Spleen (tissue), 11 donors: ENCODE results near the gene KCTD21. TPM values are rescaled to one million over a fixed set of nuclear protein-coding genes. Genes with fewer than 3 reads are reported as not detected.

Experiments used
- DNase-seq: peaks from one replicate; pipeline ENCODE4 v3.0.0-alpha.2; 2020
- H3K27ac ChIP-seq, 8 donors: fragments of 200-600 bp; sonication (generic) in 7 of 8; 1 replicate in 4 of 8; 2 replicates in 4 of 8; pipeline versions ENCODE4 v1.5.0 to v1.8.0; 2016 to 2021; ENCODE audit warnings: inconsistent platforms in 4 of 8, mild to moderate bottlenecking in 4 of 8, moderate library complexity in 1 of 8
- H3K27me3 ChIP-seq, 7 donors: fragments of 200-600 bp; sonication (generic) in 6 of 7; replicated peaks in 1 of 7; 1 replicate in 4 of 7; 2 replicates in 3 of 7; pipeline versions ENCODE4 v1.5.0 to v1.8.0; 2016 to 2021; ENCODE audit warnings: inconsistent platforms in 3 of 7, mild to moderate bottlenecking in 1 of 7
- H3K36me3 ChIP-seq, 6 donors: fragments of 200-600 bp; sonication (generic) in 5 of 6; 1 replicate in 4 of 6; 2 replicates in 2 of 6; pipeline versions ENCODE4 v1.5.0 to v1.8.0; 2016 to 2021; ENCODE audit warnings: inconsistent platforms in 2 of 6
- H3K4me1 ChIP-seq, 6 donors: fragments of 200-600 bp; sonication (generic) in 5 of 6; 1 replicate in 3 of 6; 2 replicates in 3 of 6; pipeline versions ENCODE4 v1.5.0 to v1.8.0; 2016 to 2021; ENCODE audit warnings: inconsistent platforms in 3 of 6
- H3K4me3 ChIP-seq, 8 donors: fragments of 200-600 bp; sonication (generic) in 7 of 8; 1 replicate in 4 of 8; 2 replicates in 4 of 8; pipeline versions ENCODE4 v1.5.0 to v1.8.0; 2016 to 2021; ENCODE audit warnings: inconsistent platforms in 4 of 8, mild to moderate bottlenecking in 4 of 8, moderate library complexity in 2 of 8
- H3K9me3 ChIP-seq, 8 donors: fragments of 200-600 bp; sonication (generic) in 7 of 8; 1 replicate in 4 of 8; 2 replicates in 4 of 8; pipeline versions ENCODE4 v1.5.0 to v1.8.0; 2016 to 2021; ENCODE audit warnings: inconsistent platforms in 4 of 8
- CTCF ChIP-seq, 11 experiments: fragments of 200-600 bp in 7 of 11; fragments of 450-650 bp in 4 of 11; sonication (generic) in 4 of 11; IDR thresholded peaks in 8 of 11; conservative IDR thresholded peaks in 3 of 11; 1 replicate in 7 of 11; 2 replicates in 4 of 11; pipeline versions ENCODE4 v1.4.0 to v1.8.0; 2016 to 2021; ENCODE audit warnings: antibody characterized with exemption in 11 of 11, inconsistent platforms in 4 of 11, mild to moderate bottlenecking in 1 of 11
- POLR2A ChIP-seq, 3 donors: fragments of 450-650 bp; IDR thresholded peaks; one replicate each; pipeline ENCODE4 v1.5.1; 2017; ENCODE audit warnings: antibody characterized with exemption in 3 of 3, mild to moderate bottlenecking in 1 of 3
- POLR2AphosphoS5 ChIP-seq, 3 donors: sonication (generic); formaldehyde crosslinking; IDR thresholded peaks; one replicate each; pipeline ENCODE4 v1.5.1; 2017; ENCODE audit warnings: antibody characterized with exemption in 3 of 3
- WGBS, 5 donors: extraction: QIAGEN DNeasy Blood & Tissue Kit in 3 of 5; methylation state at CpG; one replicate each; pipeline versions ENCODE4 v1.1.5 to v1.1.7; 2013 to 2018; 5-methylcytosine and 5-hydroxymethylcytosine counted together
- intact Hi-C: fragments of 100-400 bp; cut with DNase I; formaldehyde crosslinking; loops from one replicate; pipeline ENCODE4 v1.15.0; 2023; ENCODE audit warnings: low total_unique reads
- polyA plus RNA-seq, 3 donors: library from polyadenylated mRNA; stranded (reverse); fragments of 200-250 nt; gene quantifications; one replicate each; pipeline ENCODE4 v1.2.1, GENCODE V29; 2013
- total RNA-seq, 7 donors: library from RNA; depleted of rRNA in 3 of 7; stranded (reverse); fragments of >200 nt in 3 of 7; fragmentation: NEBNext Ultra II Directional in 4 of 7; extraction: Animal tissue kit (Norgen Biotek cat#: 25700) in 4 of 7; gene quantifications; one replicate each; pipeline versions ENCODE4 v1.1.0 to v1.2.1, GENCODE V29; 2016 to 2021
- donor health status: healthy with polysubstance abuse.
- donor health status: DM: no; HTN: no; CAD: no; lungs with moderate emphysema.
- donor health status: DM: no; HTN: no; CAD: no.
- donor health status: Bipolar disorder and iron deficiency.
- donor health status: healthy.
- donor health status: DM: no; HTN: no; CAD: no.
- donor health status: DM: yes; HTN: yes; CAD: no.

The KCTD21 gene
- total and polyA plus RNA-seq, 10 donors, result 1.2 to 13.6 (median 6.4) TPM

GRCh38 chr11:78212586-78213371 is 24.4 kb upstream of the KCTD21 start:
- Histone ChIP-seq H3K36me3 (peaks cover 0 to 86% (median 27%) of the 10 kb centered on the region in 6 donors), H3K4me1 (no peaks in the 10 kb centered on the region), H3K9me3 (no peaks in the 10 kb centered on the region), H3K27ac (no peak overlapping the region), H3K27me3 (no peaks in the 10 kb centered on the region), H3K4me3 (no peak overlapping the region)
- TF ChIP-seq CTCF (IDR thresholded peaks at IDR 0.05 in 8 of 11, conservative IDR thresholded peaks at IDR 0.05 in 3 of 11) (no peak), POLR2AphosphoS5 (IDR thresholded peaks at IDR 0.05) (peak in 1 of 3 donors; percentile 58)
- WGBS, 5 donors, result 84 to 91% (median 90%) methylated on average over 10 to 11 of the region's 11 CpGs
- DNase-seq, result no peak
- intact Hi-C loops, result no loop called here

- Histone ChIP-seq H3K36me3 (peaks cover 0 to 86% (median 27%) of the 10 kb centered on the region in 6 donors), H3K4me3 (no peak overlapping the region), H3K4me1 (no peaks in the 10 kb centered on the region), H3K9me3 (no peaks in the 10 kb centered on the region), H3K27me3 (no peaks in the 10 kb centered on the region), H3K27ac (no peak overlapping the region)
- WGBS, 5 donors, result 93 to 95% (median 94%) methylated on average over 5 of the region's 5 CpGs
- no peak for DNase-seq
- no peak for TF ChIP-seq CTCF (IDR thresholded peaks at IDR 0.05 in 8 of 11, conservative IDR thresholded peaks at IDR 0.05 in 3 of 11)
- TF ChIP-seq POLR2AphosphoS5 (IDR thresholded peaks at IDR 0.05), result no peak
- intact Hi-C loops, result no loop called here
These were observed 23.1 kb upstream of the KCTD21 start for GRCh38 chr11:78211565-78211964.

GRCh38 chr11:78210000-78210608 is 21.7 kb upstream of the KCTD21 start:
- peaks cover 0 to 86% (median 21%) of the 10 kb centered on the region in 6 donors for H3K36me3 ChIP-seq
- TF ChIP-seq POLR2AphosphoS5 (IDR thresholded peaks at IDR 0.05) (peak; percentile 50 to 74 (median 51)), CTCF (IDR thresholded peaks at IDR 0.05 in 8 of 11, conservative IDR thresholded peaks at IDR 0.05 in 3 of 11) (no peak)
- no peak overlapping the region for H3K27ac ChIP-seq
- peak; percentile 74 for DNase-seq
- H3K9me3 ChIP-seq, result no peaks in the 10 kb centered on the region
- H3K27me3 ChIP-seq, result no peaks in the 10 kb centered on the region
- H3K4me3 ChIP-seq, result no peak overlapping the region
- intact Hi-C loops, result no loop called here
- no peaks in the 10 kb centered on the region for H3K4me1 ChIP-seq
- 88 to 91% (median 89%) methylated on average over 16 to 31 of the region's 31 CpGs for WGBS, 5 donors

- intact Hi-C loops, result no loop called here
- DNase-seq, result peak; percentile 59
- no peak for TF ChIP-seq POLR2A (IDR thresholded peaks at IDR 0.05)
- no peak for TF ChIP-seq CTCF (IDR thresholded peaks at IDR 0.05 in 8 of 11, conservative IDR thresholded peaks at IDR 0.05 in 3 of 11)
- TF ChIP-seq POLR2AphosphoS5 (IDR thresholded peaks at IDR 0.05), result no peak
These were observed 21.1 kb upstream of the KCTD21 start for GRCh38 chr11:78209478-78209877.

More at GRCh38 chr11:78209478-78209877, 21.1 kb upstream of the KCTD21 start:
- no peaks in the 10 kb centered on the region for H3K27me3 ChIP-seq
- no peaks in the 10 kb centered on the region for H3K4me1 ChIP-seq
- H3K27ac ChIP-seq, result no peak overlapping the region
- H3K4me3 ChIP-seq, result no peak overlapping the region
- 86 to 94% (median 92%) methylated on average over 15 to 18 of the region's 18 CpGs for WGBS, 5 donors
- no peaks in the 10 kb centered on the region for H3K9me3 ChIP-seq
- peaks cover 0 to 85% (median 18%) of the 10 kb centered on the region in 6 donors for H3K36me3 ChIP-seq
